ENCODE results near the gene RTL5.

RTL5 gene

DNA sequence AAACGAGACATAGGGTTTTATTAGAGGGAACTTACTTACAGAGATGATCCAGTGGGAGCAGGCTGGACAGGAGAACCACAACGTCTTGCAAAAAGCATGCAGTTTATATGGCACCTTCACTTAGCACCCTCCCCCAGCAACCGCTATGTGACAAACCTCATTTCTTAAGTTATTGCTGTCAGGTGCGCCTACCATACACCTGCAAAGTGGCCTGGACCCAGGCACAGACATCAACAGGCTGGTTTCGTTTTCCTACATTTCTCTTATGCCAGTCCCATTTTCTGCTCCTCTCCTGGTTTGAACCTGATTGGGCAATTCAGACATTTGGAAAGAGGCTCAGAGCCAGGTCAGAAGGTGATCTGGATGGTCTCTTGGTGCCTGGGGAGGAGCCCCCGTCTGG is 18.3 kb downstream of the RTL5 start:
- no peak for DNase-seq (ENCODE audit: low read depth)
- H3K4me3 ChIP-seq (ENCODE audit: low read depth, low read length): no peak overlapping the region

DNA sequence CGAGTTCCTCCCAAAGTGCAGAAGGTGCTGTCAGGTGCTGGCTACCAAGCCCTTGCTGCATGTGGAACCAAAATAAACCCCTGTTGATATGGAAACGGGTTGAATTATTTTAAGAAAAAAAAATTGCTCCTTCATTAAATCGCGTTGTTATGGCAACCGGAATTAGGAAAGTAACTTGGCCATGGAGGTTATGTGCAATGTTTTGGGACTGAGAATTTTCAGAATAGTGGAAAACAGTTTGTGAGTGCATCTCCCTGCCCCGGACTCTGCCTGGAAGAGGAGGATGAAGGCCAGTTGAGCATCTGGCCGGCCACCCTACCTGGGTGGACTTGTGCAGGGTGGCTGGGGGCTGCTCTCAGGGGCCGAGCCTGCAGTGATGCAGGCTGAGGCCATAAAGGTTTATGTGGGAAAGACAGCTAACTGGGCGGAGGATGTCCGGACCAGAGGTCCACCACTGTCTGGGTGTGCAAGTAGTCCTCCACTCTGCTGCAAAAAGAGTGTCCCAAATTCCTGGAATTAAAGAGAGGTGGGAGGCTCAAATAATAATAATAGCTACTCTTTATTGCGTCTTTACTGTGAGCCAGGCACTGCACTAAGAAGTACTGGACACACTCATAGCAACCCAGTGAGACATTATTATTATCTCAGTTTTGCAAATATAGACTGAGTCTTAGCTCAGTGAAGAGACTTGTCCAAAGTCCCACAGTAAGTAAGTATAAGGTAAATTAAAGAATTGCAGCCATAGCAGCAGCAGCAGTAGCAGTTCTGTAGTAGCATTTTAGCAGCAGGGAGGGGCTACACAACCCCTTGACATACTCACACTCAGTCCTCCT is 20.6 kb downstream of the RTL5 start:
- H3K4me3 ChIP-seq (ENCODE audit: low read depth, low read length): no peak overlapping the region
- DNase-seq (ENCODE audit: low read depth): no peak

DNA sequence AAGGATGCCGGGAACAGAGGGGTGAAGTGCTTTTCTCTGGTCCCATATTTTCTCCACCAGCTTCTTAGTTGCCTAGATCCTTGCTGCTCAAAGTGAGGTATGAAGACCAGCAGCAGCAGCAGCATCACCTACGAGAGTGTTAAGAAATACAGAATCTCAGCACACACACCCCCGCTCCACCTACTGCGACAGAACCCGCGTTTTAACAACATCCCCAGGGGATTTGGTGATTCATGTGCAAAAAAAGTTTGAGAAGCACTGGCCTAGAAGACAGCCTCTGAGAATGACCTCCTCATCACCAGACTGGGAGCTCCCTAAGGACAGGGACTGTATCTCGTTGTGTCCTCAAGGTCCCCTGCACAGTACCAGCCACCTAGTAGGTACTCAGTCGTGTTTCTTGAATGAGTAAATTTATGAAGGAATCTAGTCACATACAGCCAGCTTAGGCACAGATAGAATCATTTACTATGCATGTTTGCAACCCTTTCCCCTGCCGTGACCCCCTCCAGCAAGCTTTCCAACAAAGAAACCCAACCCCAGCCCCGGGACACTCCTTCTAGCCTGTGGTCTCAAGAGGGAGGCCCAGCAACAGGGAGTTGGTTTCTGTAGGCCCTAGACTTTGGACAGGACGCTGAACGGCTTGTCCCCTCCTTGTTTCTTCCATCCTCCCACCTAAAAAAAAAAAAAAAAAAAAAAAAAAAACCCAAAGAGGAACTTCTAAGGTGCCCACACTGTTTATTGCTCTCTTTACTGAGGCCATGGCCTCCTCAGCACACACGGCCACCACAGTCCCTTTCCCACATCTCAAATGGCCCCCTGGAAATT is 21.5 kb downstream of the RTL5 start:
- DNase-seq (ENCODE audit: low read depth): no peak
- H3K4me3 ChIP-seq (ENCODE audit: low read depth, low read length): no peak overlapping the region

DNA sequence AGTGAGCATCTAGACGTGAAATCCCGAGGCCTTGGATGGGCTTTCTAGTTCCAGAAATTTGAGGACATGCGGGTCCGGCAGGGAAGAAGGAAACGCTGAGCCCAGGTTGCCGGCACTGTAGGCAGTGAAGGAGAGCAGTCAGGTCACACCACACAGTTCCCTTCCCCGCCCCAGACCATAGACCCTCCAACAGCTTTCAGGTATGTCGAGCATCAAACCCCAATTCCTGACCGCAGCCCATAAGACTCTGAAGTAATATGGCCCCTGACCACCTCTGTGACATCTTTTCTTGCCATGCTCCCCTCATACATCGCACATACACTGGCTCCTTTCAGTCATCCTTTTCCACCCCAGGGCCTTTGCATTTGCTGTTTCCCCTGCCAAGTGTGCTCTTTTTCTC is 23.0 kb downstream of the RTL5 start:
- DNase-seq (ENCODE audit: low read depth): no peak
- H3K4me3 ChIP-seq (ENCODE audit: low read depth, low read length): no peak overlapping the region

DNA sequence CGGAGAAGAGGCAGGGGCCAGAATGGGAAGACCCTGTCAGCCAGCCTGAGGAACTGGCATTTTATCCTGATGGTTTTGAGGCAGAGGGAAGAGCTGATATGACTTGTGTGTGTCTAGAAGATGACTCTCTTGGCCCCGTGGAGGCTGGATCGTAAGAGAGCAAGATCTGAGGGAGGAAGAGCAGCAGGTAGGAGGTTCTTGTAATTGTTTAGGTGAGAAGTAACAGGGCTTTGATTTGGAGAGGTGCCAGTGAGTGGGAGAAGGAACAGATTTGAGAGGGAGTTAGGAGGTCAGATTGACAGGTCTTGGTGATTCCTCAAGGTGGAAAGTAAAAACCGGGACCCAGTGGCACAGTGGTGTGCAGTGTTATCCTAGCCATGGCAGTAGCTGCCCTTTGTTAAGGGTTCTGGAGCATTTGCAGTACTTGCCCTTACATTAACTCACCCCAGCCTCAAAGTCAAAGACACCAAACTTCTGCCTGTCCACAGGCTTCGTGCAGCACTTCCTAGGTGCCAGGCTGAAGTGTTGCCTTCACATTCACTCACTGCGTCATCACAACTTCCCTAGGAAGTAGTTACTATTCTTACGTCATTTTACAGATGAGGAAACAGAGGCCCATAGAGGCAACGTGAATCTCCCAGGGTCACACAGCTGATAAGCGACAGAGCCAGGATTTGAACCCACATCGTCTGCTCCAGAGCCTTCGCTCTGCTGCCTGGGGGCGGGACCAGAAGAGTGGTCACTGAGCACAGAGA is 23.7 kb downstream of the RTL5 start:
- H3K4me3 ChIP-seq (ENCODE audit: low read depth, low read length): no peak overlapping the region
- no peak for DNase-seq (ENCODE audit: low read depth)

DNA sequence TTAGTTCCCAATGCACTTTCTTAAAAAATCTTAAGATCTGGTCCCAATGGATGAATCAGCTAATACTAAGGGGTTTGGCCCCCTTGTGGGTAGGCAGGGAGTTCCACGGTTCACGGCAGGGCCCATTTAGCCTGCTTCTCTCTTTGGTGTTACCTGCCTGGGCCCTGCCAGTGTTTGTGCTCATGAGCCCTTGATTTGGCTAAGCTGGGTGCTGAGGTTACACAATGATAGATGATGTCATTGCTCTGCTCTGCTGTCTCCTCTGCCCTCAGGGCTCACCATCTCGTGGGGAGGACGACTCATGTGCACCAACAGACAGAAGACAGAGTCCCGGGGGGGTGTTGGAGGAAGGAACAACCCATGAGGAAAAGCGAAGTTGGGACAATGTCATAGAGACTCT is 24.4 kb downstream of the RTL5 start:
- no peak for DNase-seq (ENCODE audit: low read depth)
- H3K4me3 ChIP-seq (ENCODE audit: low read depth, low read length): no peak overlapping the region

DNA sequence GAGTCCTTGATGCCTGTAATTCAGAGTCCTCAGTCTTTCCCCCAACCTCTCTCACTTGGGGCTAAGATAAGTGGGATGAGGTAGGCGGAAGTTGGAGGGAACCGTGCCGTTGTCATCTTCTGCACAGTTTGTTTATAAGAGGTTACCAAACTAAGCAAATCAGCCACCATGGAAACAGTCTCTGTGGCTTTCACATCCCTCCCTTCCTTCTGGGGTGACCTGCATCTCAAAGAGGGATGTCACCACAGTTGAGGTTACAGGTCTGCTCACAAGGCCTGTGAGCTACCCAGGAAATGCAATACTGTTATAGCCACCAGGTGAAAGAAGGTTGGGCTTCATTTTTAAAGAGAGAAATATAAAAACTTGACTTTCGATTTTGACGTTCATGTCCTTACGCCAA is 26.3 kb downstream of the RTL5 start:
- no peak for DNase-seq (ENCODE audit: low read depth)

DNA sequence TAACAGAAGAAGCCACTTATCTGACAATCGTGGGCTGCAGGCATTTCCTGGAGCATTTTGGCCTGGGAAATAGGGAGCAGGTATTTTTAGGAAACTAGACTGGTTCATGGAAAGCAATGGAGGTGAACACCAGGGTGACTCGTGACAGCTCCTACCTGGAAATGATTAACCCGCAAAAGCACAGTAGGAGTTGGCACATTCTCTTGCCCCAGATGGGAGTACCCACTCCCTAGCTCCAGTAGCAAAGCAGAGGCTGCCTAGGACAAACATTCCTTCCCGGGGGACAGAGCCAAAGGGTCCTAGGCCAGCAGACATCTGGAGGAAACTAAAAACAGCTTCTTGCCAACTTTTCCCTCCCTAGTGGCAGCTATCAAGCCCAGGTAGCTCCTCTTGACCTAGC is 29.0 kb downstream of the RTL5 start:
- no peak for DNase-seq (ENCODE audit: low read depth)
- no peak overlapping the region for H3K4me3 ChIP-seq (ENCODE audit: low read depth, low read length)

More for the DNA sequence above, 26.3 kb downstream of the RTL5 start:
- H3K4me3 ChIP-seq (ENCODE audit: low read depth, low read length): no peak overlapping the region

DNA sequence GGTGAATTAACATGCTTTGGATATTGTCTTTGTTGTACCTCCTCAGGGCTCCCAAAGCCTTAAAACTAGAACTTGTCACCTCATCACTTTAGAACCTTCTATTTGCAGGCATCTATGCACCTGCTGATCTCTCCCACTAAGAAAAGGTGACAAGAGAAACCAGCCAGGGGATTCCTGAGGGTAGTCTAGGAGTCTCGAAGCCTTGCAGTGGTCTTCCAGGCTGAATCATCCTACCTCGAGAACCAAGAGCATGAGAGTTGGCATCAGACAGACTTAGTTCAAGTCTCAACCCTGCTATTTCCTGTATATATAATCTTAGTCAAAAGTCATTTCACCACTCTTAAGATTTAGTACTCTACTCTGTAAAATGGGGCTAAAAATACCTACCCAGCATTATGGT is 29.6 kb downstream of the RTL5 start:
- no peak overlapping the region for H3K4me3 ChIP-seq (ENCODE audit: low read depth, low read length)
- no peak for DNase-seq (ENCODE audit: low read depth)

DNA sequence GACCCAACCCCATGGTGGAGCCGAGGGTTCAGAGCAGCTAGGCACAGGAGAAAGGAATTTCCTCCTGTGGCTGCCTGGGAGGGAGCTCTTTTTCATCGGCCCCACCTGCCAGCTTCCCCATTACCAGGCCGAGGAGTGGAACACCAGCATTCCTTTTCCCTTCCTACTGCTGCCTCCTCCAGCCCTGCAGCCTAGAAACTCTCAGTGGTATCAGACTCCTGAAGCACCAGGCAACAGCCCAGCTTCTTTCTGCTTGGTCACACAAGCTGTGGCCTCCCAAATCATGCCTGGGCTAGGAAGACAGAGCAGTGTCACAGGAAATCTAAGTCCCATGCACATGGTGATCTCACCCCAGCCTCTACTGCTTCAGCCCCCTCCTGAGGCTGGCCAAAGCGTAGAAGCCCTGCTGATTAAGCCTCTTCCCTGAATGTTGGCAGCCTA is 30.1 kb downstream of the RTL5 start:
- no peak for DNase-seq (ENCODE audit: low read depth)
- H3K4me3 ChIP-seq (ENCODE audit: low read depth, low read length): no peak overlapping the region

DNA sequence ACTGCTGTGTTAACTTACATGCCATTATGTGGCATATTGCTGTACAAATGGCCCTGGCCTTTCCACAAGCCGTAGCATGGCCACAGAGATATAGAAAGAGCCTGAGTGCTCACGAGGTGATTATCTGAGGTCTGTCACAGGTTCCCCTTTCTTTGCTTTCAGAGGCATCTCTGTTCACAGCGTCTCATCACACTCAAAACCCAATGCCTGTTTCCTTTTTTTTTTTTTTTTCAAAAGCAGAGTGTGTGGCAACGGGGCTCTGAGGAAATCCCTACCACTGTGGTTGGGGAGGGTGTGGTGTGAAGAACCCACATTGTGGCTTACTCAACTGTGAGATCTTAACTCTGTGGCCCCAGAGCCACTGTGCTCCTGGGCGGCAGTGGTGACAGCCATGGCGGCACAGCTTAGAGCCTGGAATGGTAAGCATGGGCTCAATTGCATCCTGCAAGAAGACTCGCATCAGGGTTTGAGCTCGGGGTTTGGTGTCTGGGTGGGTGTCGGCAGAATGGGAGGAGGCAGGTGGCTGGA is 30.8 kb downstream of the RTL5 start:
- DNase-seq (ENCODE audit: low read depth): no peak
- no peak overlapping the region for H3K4me3 ChIP-seq (ENCODE audit: low read depth, low read length)

DNA sequence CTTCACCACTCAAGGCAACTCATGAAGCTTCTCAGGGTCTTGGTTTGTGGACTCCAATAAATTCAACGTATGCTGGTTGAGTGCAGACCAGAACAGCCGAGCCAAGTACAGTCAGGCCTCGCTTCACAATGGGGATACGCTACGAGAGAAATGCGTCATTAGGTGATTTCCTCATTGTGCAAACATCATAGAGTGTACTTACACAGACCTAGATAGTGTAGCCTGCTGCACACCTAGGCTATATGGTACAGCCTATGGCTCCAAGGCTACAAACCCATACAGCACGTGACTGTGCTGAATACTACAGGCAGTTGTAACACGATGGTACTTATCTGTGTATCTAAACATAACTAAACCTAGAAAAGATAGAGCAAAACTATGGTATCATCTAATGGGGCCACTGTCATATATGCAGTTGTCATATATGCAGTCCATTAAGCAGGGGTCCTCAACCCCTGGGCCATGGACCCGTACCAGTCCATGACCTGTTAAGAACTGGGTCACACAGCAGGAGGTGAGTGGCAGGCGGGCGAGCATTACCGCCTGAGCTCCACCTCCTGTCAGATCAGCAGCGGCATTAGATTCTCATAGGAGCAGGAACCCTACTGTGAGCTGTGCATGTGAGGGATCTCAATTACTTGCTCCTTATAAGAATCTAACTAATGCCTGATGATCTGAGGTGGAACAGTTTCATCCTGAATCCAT is 31.5 kb downstream of the RTL5 start:
- no peak for DNase-seq (ENCODE audit: low read depth)
- H3K4me3 ChIP-seq (ENCODE audit: low read depth, low read length): no peak overlapping the region

DNA sequence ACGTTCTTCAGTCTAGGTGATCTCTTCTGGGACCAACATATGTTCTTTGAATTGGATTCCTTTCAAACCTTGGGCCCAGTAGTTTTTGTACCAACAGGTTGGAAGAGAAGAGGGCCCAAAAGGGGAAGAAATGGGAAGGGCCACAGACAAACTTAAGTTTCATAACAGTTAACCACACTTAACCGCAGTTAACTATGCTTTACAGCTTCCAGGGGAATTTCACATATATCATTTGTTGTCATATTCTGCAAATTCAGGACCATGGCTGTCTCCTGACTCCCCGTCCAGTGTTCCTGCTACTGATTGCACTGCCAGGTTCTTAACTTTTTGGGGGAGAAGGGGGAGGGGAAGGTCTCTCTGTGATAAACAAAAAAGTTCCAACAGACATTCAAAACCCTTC is 34.6 kb downstream of the RTL5 start:
- no peak overlapping the region for H3K4me3 ChIP-seq (ENCODE audit: low read depth, low read length)
- DNase-seq (ENCODE audit: low read depth): no peak

DNA sequence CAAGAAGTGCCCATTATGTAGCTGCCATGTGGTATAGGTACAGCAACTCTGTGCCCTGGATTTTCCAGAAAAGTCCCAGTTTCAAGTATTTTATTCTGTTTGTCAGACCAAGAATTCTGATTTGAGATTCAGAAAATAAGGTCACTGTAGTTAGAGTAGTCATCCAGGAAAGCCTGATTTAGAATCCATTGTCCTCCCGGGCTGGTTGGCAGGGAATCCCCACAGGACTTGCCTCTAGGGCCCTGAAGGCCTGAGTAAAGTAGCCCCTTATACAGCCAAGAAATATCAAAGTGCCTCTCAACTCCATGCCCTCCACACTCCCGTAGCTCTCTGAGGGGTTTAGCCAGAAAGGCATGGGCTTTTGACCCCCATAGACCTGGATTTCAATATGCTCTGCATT is 36.3 kb downstream of the RTL5 start:
- no peak for DNase-seq (ENCODE audit: low read depth)
- H3K4me3 ChIP-seq (ENCODE audit: low read depth, low read length): no peak overlapping the region

DNA sequence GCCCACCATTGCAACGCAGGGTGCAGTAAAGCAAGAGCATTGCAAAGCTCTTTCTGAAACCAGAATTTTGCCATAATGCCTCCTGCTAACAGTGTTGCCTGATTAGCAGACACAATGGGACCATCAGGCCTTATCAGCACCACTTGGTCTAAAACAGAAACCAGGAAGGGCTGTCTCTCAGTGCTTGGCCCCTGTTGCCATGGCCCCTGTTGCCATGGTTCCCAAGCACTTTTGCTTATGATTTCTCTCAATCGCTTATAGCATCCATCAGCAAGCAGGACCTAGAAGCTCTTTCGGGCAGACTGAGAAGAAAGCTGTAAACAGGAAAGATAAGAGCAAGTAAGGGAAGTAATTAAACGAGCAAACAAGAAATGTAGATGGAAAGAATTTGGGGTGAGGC is 36.8 kb downstream of the RTL5 start:
- no peak overlapping the region for H3K4me3 ChIP-seq (ENCODE audit: low read depth, low read length)
- DNase-seq (ENCODE audit: low read depth): no peak

DNA sequence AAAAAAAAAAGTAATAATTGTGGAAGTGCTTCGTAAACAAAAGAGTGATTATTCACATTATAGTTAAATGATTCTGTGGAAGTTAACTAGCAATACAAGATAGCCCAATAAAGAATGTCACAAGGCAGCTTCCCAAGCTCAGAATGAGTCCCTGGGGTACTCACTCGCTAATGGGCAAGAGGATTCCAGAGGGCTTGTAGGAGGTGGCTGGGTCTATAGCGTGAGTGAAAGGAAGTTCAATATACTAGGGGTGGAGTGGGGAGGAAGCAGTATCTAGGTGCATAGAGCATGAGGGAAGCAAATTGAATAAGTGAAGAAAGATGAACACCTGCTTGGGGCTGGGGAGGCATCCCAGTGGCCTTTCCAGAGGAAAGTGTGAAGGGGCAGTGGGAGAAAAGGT is 42.5 kb downstream of the RTL5 start:
- H3K4me3 ChIP-seq (ENCODE audit: low read depth, low read length): no peak overlapping the region
- no peak for DNase-seq (ENCODE audit: low read depth)

DNA sequence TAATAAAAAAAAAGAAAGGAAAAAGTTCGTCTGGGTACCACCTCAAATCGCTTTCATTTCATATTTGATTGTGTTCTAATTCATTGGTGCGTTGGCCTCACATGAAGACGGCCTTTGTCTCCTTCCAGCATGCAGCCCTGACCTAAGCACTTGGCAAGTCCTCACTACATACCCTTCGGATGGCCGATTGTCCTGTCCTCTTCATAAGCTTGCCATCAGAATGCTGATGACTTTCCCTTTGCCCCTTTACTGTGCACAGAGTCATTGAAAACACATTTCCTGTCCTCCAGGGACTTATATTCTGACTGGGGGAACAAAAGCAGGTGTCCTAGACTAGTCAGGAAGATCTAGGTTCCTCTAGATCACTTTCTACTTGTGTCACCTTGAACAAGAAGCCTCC is 43.0 kb downstream of the RTL5 start:
- DNase-seq (ENCODE audit: low read depth): no peak
- no peak overlapping the region for H3K4me3 ChIP-seq (ENCODE audit: low read depth, low read length)

DNA sequence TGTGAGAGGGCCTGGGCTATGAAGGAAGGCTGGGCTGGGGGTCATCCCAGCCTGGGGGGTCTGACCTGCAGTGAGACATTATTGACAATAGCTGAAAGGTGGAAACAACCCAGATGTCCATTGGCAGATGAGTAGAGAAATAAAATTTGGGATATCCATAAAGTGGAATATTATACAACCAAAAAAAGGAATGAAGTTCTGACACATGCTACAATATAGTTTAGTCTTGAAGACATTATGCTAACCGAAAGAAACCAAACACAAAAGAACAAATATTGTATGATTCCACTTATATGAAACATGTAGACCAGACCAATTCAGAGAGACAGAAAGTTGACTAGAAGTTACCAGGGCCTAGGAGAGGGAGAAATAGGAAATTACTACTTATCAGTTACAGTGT is 44.7 kb downstream of the RTL5 start:
- no peak for DNase-seq (ENCODE audit: low read depth)
- H3K4me3 ChIP-seq (ENCODE audit: low read depth, low read length): no peak overlapping the region

DNA sequence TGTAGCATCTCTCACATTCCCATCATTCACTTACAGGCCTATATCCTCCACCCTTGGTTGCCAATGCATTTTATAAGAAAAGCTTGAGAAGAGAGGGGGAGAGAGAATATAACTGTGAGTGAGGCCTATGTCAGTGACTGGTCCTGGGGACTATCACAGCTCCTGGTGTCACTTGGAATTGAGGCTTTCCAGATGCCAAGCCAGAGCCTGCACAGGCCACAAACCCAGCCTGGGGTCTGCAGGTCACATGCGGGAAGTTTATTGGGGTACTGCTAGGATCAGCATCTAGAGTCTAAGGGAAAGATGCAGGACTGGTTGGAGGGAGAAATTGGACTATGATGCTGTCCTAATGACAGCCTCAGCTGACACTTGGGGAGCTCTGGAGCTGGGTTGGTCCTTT is 47.6 kb downstream of the RTL5 start:
- H3K4me3 ChIP-seq (ENCODE audit: low read depth, low read length): no peak overlapping the region

More for the DNA sequence above, 47.6 kb downstream of the RTL5 start:
- no peak for DNase-seq (ENCODE audit: low read depth)

Data from skeletal muscle cell (primary cell).